GM12873 (cell line): ENCODE results near the gene PRTN3.

ENCODE experiments used
- TF ChIP-seq, protein P1 (sequence below): IDR thresholded peaks from 2 replicates; pipeline ENCODE4 v1.5.1; 2012; ENCODE audit warnings: low read depth, mild to moderate bottlenecking, moderate library complexity, low read length, control low read depth; ENCODE audit not compliant: insufficient read depth; ENCODE audit errors: missing control alignments

Gene PRTN3

DNA sequence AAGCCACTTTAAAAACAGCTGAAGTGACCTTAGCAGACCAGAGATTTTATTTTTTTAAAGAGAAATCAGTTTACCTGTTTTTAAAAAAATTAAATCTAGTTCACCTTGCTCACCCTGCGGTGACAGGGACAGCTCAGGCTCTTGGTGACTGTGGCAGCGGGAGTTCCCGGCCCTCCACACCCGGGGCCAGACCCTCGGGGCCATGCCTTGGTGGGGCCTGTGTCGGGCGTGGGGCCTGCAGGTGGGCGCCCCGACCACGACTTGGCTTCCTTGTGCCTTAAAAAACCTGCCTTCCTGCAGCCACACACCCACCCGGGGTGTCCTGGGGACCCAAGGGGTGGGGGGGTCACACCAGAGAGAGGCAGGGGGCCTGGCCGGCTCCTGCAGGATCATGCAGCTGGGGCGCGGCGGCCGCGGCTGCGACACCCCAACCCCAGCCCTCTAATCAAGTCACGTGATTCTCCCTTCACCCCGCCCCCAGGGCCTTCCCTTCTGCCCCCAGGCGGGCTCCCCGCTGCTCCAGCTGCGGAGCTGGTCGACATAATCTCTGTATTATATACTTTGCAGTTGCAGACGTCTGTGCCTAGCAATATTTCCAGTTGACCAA is 29.8 kb upstream of the PRTN3 start:
- TF ChIP-seq, protein P1, sequence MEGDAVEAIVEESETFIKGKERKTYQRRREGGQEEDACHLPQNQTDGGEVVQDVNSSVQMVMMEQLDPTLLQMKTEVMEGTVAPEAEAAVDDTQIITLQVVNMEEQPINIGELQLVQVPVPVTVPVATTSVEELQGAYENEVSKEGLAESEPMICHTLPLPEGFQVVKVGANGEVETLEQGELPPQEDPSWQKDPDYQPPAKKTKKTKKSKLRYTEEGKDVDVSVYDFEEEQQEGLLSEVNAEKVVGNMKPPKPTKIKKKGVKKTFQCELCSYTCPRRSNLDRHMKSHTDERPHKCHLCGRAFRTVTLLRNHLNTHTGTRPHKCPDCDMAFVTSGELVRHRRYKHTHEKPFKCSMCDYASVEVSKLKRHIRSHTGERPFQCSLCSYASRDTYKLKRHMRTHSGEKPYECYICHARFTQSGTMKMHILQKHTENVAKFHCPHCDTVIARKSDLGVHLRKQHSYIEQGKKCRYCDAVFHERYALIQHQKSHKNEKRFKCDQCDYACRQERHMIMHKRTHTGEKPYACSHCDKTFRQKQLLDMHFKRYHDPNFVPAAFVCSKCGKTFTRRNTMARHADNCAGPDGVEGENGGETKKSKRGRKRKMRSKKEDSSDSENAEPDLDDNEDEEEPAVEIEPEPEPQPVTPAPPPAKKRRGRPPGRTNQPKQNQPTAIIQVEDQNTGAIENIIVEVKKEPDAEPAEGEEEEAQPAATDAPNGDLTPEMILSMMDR: no peak

- TF ChIP-seq, protein P1: no peak
Measured at GRCh38 chr19:811506-812048, 29.2 kb upstream of the PRTN3 start.

DNA sequence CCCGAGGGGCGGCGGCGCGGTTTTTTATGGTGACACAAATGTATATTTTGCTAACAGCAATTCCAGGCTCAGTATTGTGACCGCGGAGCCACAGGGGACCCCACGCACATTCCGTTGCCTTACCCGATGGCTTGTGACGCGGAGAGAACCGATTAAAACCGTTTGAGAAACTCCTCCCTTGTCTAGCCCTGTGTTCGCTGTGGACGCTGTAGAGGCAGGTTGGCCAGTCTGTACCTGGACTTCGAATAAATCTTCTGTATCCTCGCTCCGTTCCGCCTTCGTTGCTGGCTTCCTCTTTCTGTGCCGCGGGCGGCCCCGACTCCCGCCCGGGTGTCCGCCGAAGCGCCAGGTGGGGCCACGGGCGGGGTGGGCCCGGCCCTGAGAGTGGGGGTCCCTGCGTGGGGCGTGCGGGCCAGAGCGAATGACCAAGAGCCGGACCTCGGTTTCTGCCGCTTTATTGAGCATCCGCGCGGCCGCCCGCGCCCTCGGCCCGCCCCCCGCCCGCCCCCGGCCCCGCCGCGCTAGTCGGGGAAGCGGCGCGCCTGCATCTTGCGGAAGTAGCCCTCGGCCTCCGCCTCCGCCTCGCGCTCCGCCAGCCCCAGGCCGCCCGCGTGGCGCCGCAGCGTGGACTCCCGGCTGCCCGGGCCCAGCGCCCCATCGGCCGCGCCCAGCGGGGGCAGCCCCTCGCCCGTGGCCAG is 28.6 kb upstream of the PRTN3 start:
- TF ChIP-seq, protein P1: no peak

- TF ChIP-seq, protein P1: no peak
Measured at GRCh38 chr19:812747-813218, 28.0 kb upstream of the PRTN3 start.

DNA sequence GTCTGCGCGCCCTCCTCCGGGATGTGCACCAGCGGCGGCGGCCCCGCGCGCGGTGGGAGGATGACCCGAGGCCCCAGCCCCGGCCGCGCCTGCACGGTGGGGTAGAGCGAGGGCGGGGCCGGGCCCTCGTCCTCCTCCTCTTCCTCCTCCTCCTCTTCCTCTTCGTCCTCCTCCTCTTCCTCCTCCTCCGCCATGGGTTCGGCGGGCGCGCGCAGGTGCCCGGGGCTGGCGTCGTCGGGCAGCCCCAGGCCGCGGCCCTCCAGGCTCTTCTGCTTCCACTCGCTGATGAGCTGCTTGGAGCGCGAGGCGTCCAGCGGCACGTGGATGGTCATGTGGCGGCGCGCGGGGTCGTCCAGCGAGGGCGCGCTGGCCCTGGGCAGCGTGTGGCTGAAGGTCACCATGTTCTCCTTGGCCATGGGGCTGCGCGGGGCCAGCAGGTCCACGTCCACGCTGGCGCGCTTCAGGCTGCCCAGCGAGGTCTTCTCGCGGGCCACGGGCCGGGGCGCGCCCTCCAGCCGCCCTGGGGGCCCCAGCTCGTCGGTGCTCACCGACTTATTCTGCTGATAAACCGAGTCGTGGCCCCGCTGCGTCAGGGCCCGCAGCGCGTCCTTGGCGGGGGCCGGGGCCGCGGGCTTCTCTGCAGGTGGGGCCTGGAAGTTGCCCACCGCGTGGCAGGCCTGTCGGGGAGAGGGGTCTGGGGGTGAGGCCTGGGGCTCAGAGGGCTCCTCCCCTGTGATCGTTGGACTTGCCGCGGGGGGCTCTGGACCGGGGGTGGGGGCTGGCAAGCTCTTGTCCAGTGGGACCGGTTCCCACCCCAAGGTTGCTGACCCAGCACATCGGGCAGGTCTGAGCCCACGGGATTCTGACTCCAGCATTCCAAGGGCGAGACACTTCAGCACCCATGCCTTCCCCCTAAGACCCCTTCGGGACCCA is 27.3 kb upstream of the PRTN3 start:
- TF ChIP-seq, protein P1: no peak

GRCh38 chr19:814152-815078 is 26.4 kb upstream of the PRTN3 start:
- TF ChIP-seq, protein P1: no peak
